DOHH2 (cell line): ENCODE data around the gene CCN2.

Experiments
- H3F3A ChIP-seq: fragments of 200-600 bp; sonication (generic), shearing (Covaris generic); 2 replicates; pipeline ENCODE4 v1.6.0; 2016; ENCODE audit warnings: antibody characterized with exemption, mild to moderate bottlenecking; ENCODE audit not compliant: control insufficient read depth, insufficient read depth
- H3K27ac ChIP-seq: fragments of 200-600 bp; sonication (generic); 2 replicates; pipeline ENCODE4 v1.5.1; 2014; ENCODE audit warnings: low read depth, mild to moderate bottlenecking, low read length, moderate library complexity
- H3K27me3 ChIP-seq: fragments of 200-600 bp; sonication (generic); 2 replicates; pipeline ENCODE4 v1.6.1; 2014; ENCODE audit warnings: mild to moderate bottlenecking, low read length, mixed read lengths; ENCODE audit not compliant: control insufficient read depth
- H3K36me3 ChIP-seq: fragments of 200-600 bp; sonication (generic); 2 replicates; pipeline ENCODE4 v1.6.1; 2014; ENCODE audit warnings: mild to moderate bottlenecking, low read length, moderate library complexity, mixed read lengths; ENCODE audit not compliant: control insufficient read depth
- H3K4me1 ChIP-seq: fragments of 200-600 bp; sonication (generic); 2 replicates; pipeline ENCODE4 v1.6.1; 2014; ENCODE audit warnings: mild to moderate bottlenecking, low read length, mixed read lengths; ENCODE audit not compliant: control insufficient read depth
- H3K4me2 ChIP-seq: fragments of 200-600 bp; sonication (generic); 2 replicates; pipeline ENCODE4 v1.6.0; 2014; ENCODE audit warnings: mild to moderate bottlenecking, low read length, moderate library complexity
- H3K4me3 ChIP-seq: fragments of 200-600 bp; sonication (generic); 2 replicates; pipeline ENCODE4 v1.5.1; 2014; ENCODE audit warnings: mild to moderate bottlenecking, low read length, mixed read lengths
- H3K79me2 ChIP-seq: fragments of 200-600 bp; sonication (generic); 2 replicates; pipeline ENCODE4 v1.6.1; 2014; ENCODE audit warnings: mild to moderate bottlenecking, low read length, mixed read lengths; ENCODE audit not compliant: control insufficient read depth
- H3K9me2 ChIP-seq: fragments of 200-600 bp; sonication (generic); replicated peaks from 2 replicates; pipeline ENCODE4 v1.6.1; 2014; ENCODE audit warnings: mild to moderate bottlenecking, low read length, mixed read lengths; ENCODE audit not compliant: control insufficient read depth
- H3K9me3 ChIP-seq: fragments of 200-600 bp; sonication (generic); 2 replicates; pipeline ENCODE4 v1.6.1; 2014; ENCODE audit warnings: antibody characterized with exemption, low read length, mixed read lengths; ENCODE audit not compliant: control insufficient read depth, insufficient read depth
- H4K20me1 ChIP-seq: fragments of 200-600 bp; sonication (generic); 2 replicates; pipeline ENCODE4 v1.6.0; 2014; ENCODE audit warnings: low read depth, mild to moderate bottlenecking, antibody characterized with exemption, low read length, moderate library complexity; ENCODE audit not compliant: control insufficient read depth, insufficient read depth
- EZH2phosphoT487 ChIP-seq: fragments of 200-600 bp; sonication (generic); IDR thresholded peaks from 2 replicates; pipeline ENCODE4 v1.6.1; 2017; ENCODE audit warnings: borderline replicate concordance, mild to moderate bottlenecking, antibody characterized with exemption, low read length, moderate library complexity, mixed read lengths
- TF ChIP-seq, protein P1 (sequence below): fragments of 200-600 bp; sonication (generic); IDR thresholded peaks from one replicate; pipeline ENCODE4 v1.5.1; 2014; ENCODE audit warnings: antibody characterized with exemption, mild to moderate bottlenecking, low read depth, low read length; ENCODE audit not compliant: poor library complexity, severe bottlenecking

CCN2 gene

DNA sequence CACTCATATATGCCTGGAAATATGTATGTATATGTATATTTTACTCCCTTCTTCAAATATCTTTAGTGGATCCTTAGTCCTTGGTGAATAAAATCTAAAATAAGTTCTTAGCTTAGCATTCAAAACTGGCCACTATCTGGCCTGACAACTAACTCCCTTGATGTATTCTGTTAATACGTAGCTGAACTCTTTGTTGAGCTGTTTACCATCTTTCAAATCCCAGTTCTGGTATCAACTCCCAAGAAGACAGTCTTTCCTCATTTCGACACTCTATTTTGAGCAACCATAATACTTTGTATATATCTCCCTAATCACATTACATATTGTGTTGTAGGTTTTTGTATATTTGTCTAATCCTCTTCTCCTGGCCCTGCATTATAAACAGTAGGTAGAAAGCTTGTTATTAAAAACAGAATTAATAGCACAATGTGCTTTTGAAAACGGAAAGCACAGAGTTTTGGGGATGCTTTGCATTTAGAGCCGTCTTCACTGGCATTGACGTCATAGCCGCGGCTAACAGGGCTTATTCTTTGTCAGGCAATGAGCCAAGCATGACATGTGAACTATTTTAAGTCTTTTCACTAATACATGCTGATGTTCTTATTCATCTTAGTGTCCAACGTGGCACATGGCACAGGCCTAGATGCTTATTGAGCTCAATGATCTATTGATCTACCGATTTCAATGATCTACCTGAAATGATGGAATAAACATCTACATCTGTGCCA is 47.2 kb upstream of the CCN2 start:
- peaks cover 2% of the 10 kb centered on the region; the same call in 1 of the 2 replicates for H3K9me3 ChIP-seq
- H3K36me3 ChIP-seq = no peaks in the 10 kb centered on the region
- no peaks in the 10 kb centered on the region for H3K79me2 ChIP-seq
- no peaks in the 10 kb centered on the region for H3F3A ChIP-seq
- H3K4me1 ChIP-seq = peaks cover 47% of the 10 kb centered on the region
- peak overlapping the region; percentile 25 for H3K4me3 ChIP-seq
- no peaks in the 10 kb centered on the region for H3K27me3 ChIP-seq
- TF ChIP-seq, protein P1, sequence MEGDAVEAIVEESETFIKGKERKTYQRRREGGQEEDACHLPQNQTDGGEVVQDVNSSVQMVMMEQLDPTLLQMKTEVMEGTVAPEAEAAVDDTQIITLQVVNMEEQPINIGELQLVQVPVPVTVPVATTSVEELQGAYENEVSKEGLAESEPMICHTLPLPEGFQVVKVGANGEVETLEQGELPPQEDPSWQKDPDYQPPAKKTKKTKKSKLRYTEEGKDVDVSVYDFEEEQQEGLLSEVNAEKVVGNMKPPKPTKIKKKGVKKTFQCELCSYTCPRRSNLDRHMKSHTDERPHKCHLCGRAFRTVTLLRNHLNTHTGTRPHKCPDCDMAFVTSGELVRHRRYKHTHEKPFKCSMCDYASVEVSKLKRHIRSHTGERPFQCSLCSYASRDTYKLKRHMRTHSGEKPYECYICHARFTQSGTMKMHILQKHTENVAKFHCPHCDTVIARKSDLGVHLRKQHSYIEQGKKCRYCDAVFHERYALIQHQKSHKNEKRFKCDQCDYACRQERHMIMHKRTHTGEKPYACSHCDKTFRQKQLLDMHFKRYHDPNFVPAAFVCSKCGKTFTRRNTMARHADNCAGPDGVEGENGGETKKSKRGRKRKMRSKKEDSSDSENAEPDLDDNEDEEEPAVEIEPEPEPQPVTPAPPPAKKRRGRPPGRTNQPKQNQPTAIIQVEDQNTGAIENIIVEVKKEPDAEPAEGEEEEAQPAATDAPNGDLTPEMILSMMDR = no peak
- no peak for TF ChIP-seq EZH2phosphoT487
- no peaks in the 10 kb centered on the region for H3K9me2 ChIP-seq
- no peaks in the 10 kb centered on the region for H4K20me1 ChIP-seq
- peak overlapping the region; percentile 55 for H3K27ac ChIP-seq
- peak overlapping the region; percentile 39 for H3K4me2 ChIP-seq

DNA sequence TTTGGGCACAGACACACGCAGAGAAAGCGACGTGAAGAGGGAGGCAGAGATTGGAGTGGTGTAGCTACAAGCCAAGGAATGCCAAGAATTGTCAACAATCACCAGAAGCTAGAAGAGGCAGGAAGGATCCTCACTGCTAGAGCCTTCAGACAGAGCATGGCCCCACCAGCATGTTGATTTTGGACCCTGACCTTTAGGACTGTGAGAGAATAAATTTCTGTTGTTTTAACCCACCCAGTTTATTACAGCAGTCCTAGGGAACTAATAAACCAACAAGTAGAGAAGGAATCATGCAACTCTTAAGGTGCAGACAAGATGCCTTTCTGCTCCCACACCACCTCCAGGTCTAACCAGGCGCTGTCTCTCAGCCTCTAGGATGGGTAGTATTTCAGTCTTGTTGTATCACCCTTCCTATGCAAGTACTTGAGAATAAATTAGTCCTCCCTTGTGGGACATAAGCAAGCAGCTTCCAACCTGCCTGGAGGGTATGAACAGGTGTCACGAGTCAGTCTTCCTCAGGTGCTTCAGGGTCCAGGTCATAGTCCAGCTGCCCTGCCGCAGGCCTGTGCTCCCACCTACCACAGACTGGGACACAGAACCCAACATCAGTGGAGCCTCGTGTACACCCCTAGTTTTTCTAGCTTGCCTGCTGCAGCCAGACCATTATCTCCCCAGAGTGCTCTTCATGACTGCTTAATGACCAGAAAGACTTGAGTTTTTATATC is 46.4 kb upstream of the CCN2 start:
- H4K20me1 ChIP-seq = no peaks in the 10 kb centered on the region
- no peaks in the 10 kb centered on the region for H3K9me2 ChIP-seq
- H3K4me1 ChIP-seq = peaks cover 47% of the 10 kb centered on the region
- no peak overlapping the region for H3K4me3 ChIP-seq
- H3K36me3 ChIP-seq = no peaks in the 10 kb centered on the region
- no peaks in the 10 kb centered on the region for H3K27me3 ChIP-seq
- H3F3A ChIP-seq = no peaks in the 10 kb centered on the region
- H3K4me2 ChIP-seq = no peak overlapping the region
- no peak for TF ChIP-seq EZH2phosphoT487
- TF ChIP-seq, protein P1 = no peak
- H3K79me2 ChIP-seq = no peaks in the 10 kb centered on the region
- H3K9me3 ChIP-seq = no peaks in the 10 kb centered on the region
- peak overlapping the region; percentile 55; the same call in 1 of the 2 replicates for H3K27ac ChIP-seq

DNA sequence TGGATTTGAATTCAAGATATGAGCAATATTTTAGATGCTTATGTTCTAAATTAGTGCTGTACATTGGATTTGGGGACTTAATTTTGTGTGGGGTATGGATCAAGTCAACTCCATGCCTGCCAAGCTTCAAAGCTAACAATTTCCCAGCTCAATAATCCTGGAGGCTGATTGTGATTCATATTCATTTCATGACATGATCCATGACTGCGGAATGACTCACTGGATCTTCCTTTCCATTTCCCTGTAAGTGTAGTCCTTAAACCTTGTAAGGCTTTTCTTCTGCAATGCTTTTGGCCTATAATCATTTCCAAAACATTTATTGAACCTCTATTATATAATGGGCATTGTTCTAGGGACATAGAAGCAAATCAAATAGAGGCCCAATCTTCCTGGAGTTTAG is 44.7 kb upstream of the CCN2 start:
- TF ChIP-seq, protein P1 = no peak
- TF ChIP-seq EZH2phosphoT487 = no peak
- no peaks in the 10 kb centered on the region for H3K79me2 ChIP-seq
- no peak overlapping the region for H3K27ac ChIP-seq
- no peaks in the 10 kb centered on the region for H3K27me3 ChIP-seq
- H3K36me3 ChIP-seq = no peaks in the 10 kb centered on the region
- no peaks in the 10 kb centered on the region for H4K20me1 ChIP-seq
- H3K4me1 ChIP-seq = peaks cover 47% of the 10 kb centered on the region
- no peaks in the 10 kb centered on the region for H3F3A ChIP-seq
- H3K9me3 ChIP-seq = no peaks in the 10 kb centered on the region
- H3K4me2 ChIP-seq = no peak overlapping the region
- no peaks in the 10 kb centered on the region for H3K9me2 ChIP-seq
- H3K4me3 ChIP-seq = no peak overlapping the region
